Breast epithelium (tissue), 4 donors: ENCODE data around the gene DMBT1. TPM values are rescaled to one million over a fixed set of nuclear protein-coding genes. Genes with fewer than 3 reads are reported as not detected.
A peak's percentile ranks its signal among the peaks of the same experiment; 100 is the strongest.

Source experiments
- DNase-seq, 2 donors: peaks; one replicate each; pipeline ENCODE4 v3.0.0-alpha.2; 2019; ENCODE audit warnings: low spot score in 2 of 2
- H3K27ac ChIP-seq, 2 donors: fragments of 200-600 bp; sonication (generic) in 1 of 2; one replicate each; pipeline ENCODE4 v1.5.1; 2016 to 2019; ENCODE audit warnings: mild to moderate bottlenecking in 1 of 2
- H3K27me3 ChIP-seq, 2 donors: fragments of 200-600 bp; sonication (generic) in 1 of 2; one replicate each; pipeline versions ENCODE4 v1.5.1 to v1.6.0; 2017 to 2019; ENCODE audit warnings: control low read depth in 1 of 2, mild to moderate bottlenecking in 1 of 2
- H3K36me3 ChIP-seq: fragments of 200-600 bp; one replicate; pipeline ENCODE4 v1.5.1; 2019
- H3K4me1 ChIP-seq, 2 donors: fragments of 200-600 bp; sonication (generic); one replicate each; pipeline ENCODE4 v1.5.1; 2016 to 2019; ENCODE audit warnings: control low read depth in 1 of 2
- H3K4me3 ChIP-seq, 3 donors: fragments of 200-600 bp; sonication (generic); 1 replicate in 2 of 3; 2 replicates in 1 of 3; pipeline ENCODE4 v1.5.1; 2016 to 2019; ENCODE audit warnings: mild to moderate bottlenecking in 3 of 3, moderate library complexity in 2 of 3
- H3K9me3 ChIP-seq, 2 donors: fragments of 200-600 bp; sonication (generic) in 1 of 2; one replicate each; pipeline ENCODE4 v1.5.1; 2016 to 2019; ENCODE audit warnings: control low read depth in 1 of 2
- POLR2A ChIP-seq: fragments of 450-650 bp; IDR thresholded peaks from one replicate; pipeline ENCODE4 v1.6.1; 2016; ENCODE audit warnings: antibody characterized with exemption, mild to moderate bottlenecking, moderate library complexity
- POLR2AphosphoS5 ChIP-seq, 3 donors: sonication (generic); formaldehyde crosslinking; IDR thresholded peaks; one replicate each; pipeline ENCODE4 v1.6.1; 2017; ENCODE audit warnings: antibody characterized with exemption in 3 of 3
- intact Hi-C: fragments of 100-400 bp; cut with DNase I; formaldehyde crosslinking; loops from one replicate; pipeline ENCODE4 v1.15.1; 2023; ENCODE audit warnings: low total_unique reads
- total RNA-seq, 3 donors: library from RNA; depleted of rRNA; stranded (reverse); fragments of >200 nt; gene quantifications; one replicate each; pipeline ENCODE4 v1.1.0, GENCODE V29; 2016
- TF ChIP-seq, protein P1 (sequence below), 3 donors: fragments of 450-650 bp; IDR thresholded peaks; one replicate each; pipeline ENCODE4 v1.5.1; 2016 to 2017; ENCODE audit warnings: antibody characterized with exemption in 3 of 3, mild to moderate bottlenecking in 3 of 3, moderate library complexity in 3 of 3

The DMBT1 gene
- total RNA-seq, 3 donors from 2014 or later: 0.15 to 2.3 TPM; not detected in 1

- no peaks in the 10 kb centered on the region for H3K27me3 ChIP-seq
- H3K4me3 ChIP-seq: no peak overlapping the region
- TF ChIP-seq, protein P1, sequence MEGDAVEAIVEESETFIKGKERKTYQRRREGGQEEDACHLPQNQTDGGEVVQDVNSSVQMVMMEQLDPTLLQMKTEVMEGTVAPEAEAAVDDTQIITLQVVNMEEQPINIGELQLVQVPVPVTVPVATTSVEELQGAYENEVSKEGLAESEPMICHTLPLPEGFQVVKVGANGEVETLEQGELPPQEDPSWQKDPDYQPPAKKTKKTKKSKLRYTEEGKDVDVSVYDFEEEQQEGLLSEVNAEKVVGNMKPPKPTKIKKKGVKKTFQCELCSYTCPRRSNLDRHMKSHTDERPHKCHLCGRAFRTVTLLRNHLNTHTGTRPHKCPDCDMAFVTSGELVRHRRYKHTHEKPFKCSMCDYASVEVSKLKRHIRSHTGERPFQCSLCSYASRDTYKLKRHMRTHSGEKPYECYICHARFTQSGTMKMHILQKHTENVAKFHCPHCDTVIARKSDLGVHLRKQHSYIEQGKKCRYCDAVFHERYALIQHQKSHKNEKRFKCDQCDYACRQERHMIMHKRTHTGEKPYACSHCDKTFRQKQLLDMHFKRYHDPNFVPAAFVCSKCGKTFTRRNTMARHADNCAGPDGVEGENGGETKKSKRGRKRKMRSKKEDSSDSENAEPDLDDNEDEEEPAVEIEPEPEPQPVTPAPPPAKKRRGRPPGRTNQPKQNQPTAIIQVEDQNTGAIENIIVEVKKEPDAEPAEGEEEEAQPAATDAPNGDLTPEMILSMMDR (IDR thresholded peaks at IDR 0.05): no peak
- TF ChIP-seq POLR2A (no peak), POLR2AphosphoS5 (IDR thresholded peaks at IDR 0.05) (no peak)
- H3K4me1 ChIP-seq: no peaks in the 10 kb centered on the region
- no peaks in the 10 kb centered on the region for H3K36me3 ChIP-seq
- H3K27ac ChIP-seq: no peak overlapping the region
- no peaks in the 10 kb centered on the region for H3K9me3 ChIP-seq
- intact Hi-C loops: loop anchor here (2.0 to 10.0 kb wide), 2 partner anchors 134 to 272 kb away; no protein-coding TSS in a partner anchor
- no peak for DNase-seq
Observed at GRCh38 chr10:122566632-122567031, 6.1 kb downstream of the DMBT1 start.

DNA sequence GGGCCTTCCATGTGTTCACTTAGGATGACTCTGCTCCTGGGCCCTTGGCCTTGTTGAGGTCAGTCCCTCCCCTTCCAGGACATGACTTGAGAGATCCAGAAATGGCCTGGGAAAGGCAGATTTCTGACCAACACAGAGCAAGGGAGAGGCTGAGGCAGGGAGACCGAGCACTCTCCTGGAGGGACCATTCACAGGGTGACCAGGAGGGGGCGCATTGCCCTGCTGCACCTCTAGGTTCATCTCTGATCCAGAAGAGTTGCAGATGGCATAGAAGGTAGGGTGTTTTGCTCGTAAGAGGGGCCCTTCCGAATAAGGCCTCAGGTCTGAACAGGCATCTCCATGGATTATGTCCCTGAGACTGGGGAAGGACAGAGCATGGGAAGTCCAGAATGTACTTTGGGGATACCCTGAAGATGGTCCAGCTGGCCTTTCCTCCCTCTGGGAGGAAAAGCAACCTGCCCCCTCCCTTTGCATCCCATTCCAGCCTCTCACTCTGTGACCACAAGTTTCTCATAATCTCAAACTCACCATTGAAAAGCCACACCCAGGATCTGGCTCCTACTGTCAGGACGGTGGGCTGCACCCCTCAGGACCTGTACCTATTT, 6.6 kb downstream of the DMBT1 start:
- Histone ChIP-seq H3K4me3 (no peak overlapping the region), H3K36me3 (no peaks in the 10 kb centered on the region), H3K27me3 (no peaks in the 10 kb centered on the region), H3K4me1 (no peaks in the 10 kb centered on the region), H3K27ac (no peak overlapping the region), H3K9me3 (no peaks in the 10 kb centered on the region)
- DNase-seq: no peak
- intact Hi-C loops: loop anchor here (2.0 to 10.0 kb wide), 2 partner anchors 134 to 272 kb away; no protein-coding TSS in a partner anchor
- no peak for TF ChIP-seq POLR2AphosphoS5 (IDR thresholded peaks at IDR 0.05)
- TF ChIP-seq, protein P1 (IDR thresholded peaks at IDR 0.05): peak in 1 of 3 donors; percentile 13

DNA sequence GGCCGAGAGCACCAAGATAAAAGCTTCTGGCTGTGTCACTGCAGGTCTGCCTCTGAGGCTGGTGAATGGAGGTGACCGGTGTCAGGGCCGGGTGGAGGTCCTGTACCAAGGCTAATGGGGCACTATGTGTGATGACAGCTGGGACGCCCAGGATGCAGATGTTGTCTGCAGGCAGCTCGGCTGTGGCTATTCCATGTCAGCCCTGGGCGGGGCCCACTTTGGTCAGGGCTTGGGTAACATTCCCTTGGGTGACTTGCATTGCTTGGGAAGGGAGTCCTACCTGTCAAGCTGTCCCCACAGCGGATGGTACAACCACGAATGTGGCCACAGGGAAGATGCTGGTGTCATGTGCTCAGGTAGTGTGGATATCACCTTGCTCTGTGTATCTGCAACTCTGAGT, 8.0 kb downstream of the DMBT1 start:
- H3K36me3 ChIP-seq: no peaks in the 10 kb centered on the region
- H3K27ac ChIP-seq: no peak overlapping the region
- H3K27me3 ChIP-seq: no peaks in the 10 kb centered on the region
- H3K4me3 ChIP-seq: no peak overlapping the region
- no peaks in the 10 kb centered on the region for H3K4me1 ChIP-seq
- no peak for TF ChIP-seq POLR2AphosphoS5 (IDR thresholded peaks at IDR 0.05)
- intact Hi-C loops: loop anchor here (10.0 kb wide), 1 partner anchor 274 kb away; no protein-coding TSS in a partner anchor
- no peak for DNase-seq
- no peaks in the 10 kb centered on the region for H3K9me3 ChIP-seq

- no peaks in the 10 kb centered on the region for H3K36me3 ChIP-seq
- no peak for TF ChIP-seq POLR2AphosphoS5 (IDR thresholded peaks at IDR 0.05)
- no peak for TF ChIP-seq POLR2A
- TF ChIP-seq, protein P1 (IDR thresholded peaks at IDR 0.05): no peak
- intact Hi-C loops: no loop called here
- no peak for DNase-seq
- peaks cover 0 to 4% of the 10 kb centered on the region in 2 donors for H3K9me3 ChIP-seq
- H3K4me3 ChIP-seq: no peak overlapping the region
- H3K27ac ChIP-seq: no peak overlapping the region
- no peaks in the 10 kb centered on the region for H3K27me3 ChIP-seq
- no peaks in the 10 kb centered on the region for H3K4me1 ChIP-seq
Observed at GRCh38 chr10:122570920-122571319, 10.4 kb downstream of the DMBT1 start.

DNA sequence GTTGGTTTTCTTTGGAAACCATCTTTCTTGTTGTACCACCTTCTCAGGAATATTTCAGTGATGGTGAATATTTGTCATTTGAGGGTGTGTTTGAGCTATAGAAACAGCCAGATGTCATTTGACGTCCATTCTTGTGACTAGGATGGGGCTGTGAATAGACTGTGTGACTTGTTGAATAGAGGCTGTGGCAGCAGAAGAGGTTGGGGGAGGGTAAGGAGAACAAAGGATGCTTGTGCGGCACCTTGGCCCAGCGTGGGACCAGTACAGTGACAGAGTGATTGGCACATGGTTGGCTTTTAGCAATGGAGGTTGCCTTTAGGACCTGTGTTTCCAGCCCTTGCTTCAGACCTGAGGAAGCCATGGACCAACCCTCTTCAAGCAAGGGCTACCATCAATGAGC, 11.3 kb downstream of the DMBT1 start:
- intact Hi-C loops: no loop called here
- H3K4me3 ChIP-seq: no peak overlapping the region

More for the DNA sequence above, 11.3 kb downstream of the DMBT1 start:
- no peak overlapping the region for H3K27ac ChIP-seq
- no peaks in the 10 kb centered on the region for H3K4me1 ChIP-seq
- DNase-seq: no peak
- TF ChIP-seq, protein P1 (IDR thresholded peaks at IDR 0.05): no peak
- no peak for TF ChIP-seq POLR2AphosphoS5 (IDR thresholded peaks at IDR 0.05)
- TF ChIP-seq POLR2A: no peak
- H3K27me3 ChIP-seq: no peaks in the 10 kb centered on the region
- H3K9me3 ChIP-seq: peaks cover 0 to 4% of the 10 kb centered on the region in 2 donors
- H3K36me3 ChIP-seq: no peaks in the 10 kb centered on the region
